ENCODE data around the gene FN3KRP. TPM values are rescaled to one million over a fixed set of nuclear protein-coding genes. Genes with fewer than 3 reads are reported as not detected.

The FN3KRP gene
- total and polyA plus RNA-seq, 2 donors (not counting 1 experiment from before 2014, with no cell fraction given), result 16.8 to 44.2 TPM

GRCh38 chr17:82687375-82687861 is 29.1 kb upstream of the FN3KRP start:
- 97% methylated on average over 8 of the region's 10 CpGs for WGBS (ENCODE audit: insufficient coverage)

DNA sequence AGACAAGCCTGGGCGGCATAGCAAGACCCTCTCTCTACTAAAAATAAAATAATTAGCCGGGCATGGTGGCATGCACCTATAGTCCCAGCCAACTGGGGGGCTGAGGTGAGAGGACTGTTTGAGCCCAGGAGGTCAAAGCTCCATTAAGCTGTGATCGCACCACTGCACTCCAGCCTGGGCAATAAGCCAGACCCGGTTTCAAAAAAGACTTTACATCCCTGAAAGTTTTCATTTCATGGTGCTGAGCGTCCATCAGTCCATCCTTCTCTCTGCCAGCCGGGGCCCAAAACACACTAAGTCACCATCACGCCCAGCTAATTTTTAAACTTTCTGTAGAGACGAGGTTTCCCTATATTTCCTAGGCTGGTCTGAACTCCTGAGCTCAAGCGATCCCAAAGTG is 28.6 kb upstream of the FN3KRP start:
- 100% methylated on average over 8 of the region's 9 CpGs for WGBS (ENCODE audit: insufficient coverage)
- intact Hi-C loops (cut with micrococcal nuclease), result no loop called here
- Histone ChIP-seq H3K36me3 (replicated peaks in 1 of 2; ENCODE audit: control extremely low read depth in 1 of 2, control insufficient read depth in 1 of 2, extremely low read depth in 1 of 2, insufficient read depth in 2 of 2, low read length in 1 of 2) (no peaks in the 10 kb centered on the region), H3K4me1 (ENCODE audit: control insufficient read depth in 2 of 2, insufficient read depth in 2 of 2, low read length in 2 of 2) (no peaks in the 10 kb centered on the region), H3K4me3 (ENCODE audit: control extremely low read depth in 1 of 5, extremely low read depth in 1 of 5, insufficient read depth in 1 of 5, low read depth in 2 of 5, low read length in 4 of 5) (no peak overlapping the region), H3K27ac (ENCODE audit: low read length in 2 of 2) (no peak overlapping the region), H3K4me2 (replicated peaks; ENCODE audit: low read depth, low read length, poor library complexity, severe bottlenecking) (no peak overlapping the region), H4K20me1 (ENCODE audit: control insufficient read depth, insufficient read depth, low read length, poor library complexity, severe bottlenecking) (no peaks in the 10 kb centered on the region), H3K27me3 (replicated peaks in 1 of 4; ENCODE audit: control extremely low read depth in 1 of 4, control insufficient read depth in 3 of 4, insufficient read depth in 4 of 4, low read length in 3 of 4) (no peaks in the 10 kb centered on the region), H3K79me2 (ENCODE audit: control insufficient read depth, insufficient read depth, low read length) (no peaks in the 10 kb centered on the region), H3K9ac (ENCODE audit: low read length) (no peak overlapping the region), H2AFZ (ENCODE audit: insufficient read depth, low read depth, low read length, poor library complexity, severe bottlenecking) (no peak overlapping the region), H3K9me3 (ENCODE audit: control extremely low read depth in 1 of 3, control insufficient read depth in 2 of 3, insufficient read depth in 1 of 3, low read length in 2 of 3) (no peaks in the 10 kb centered on the region)
- Mint-ChIP-seq H3K27ac (no peak overlapping the region), H3K4me3 (no peak overlapping the region), H3K9me3 (ENCODE audit: insufficient read depth) (no peaks in the 10 kb centered on the region), H3K27me3 (no peaks in the 10 kb centered on the region), H3K4me1 (no peaks in the 10 kb centered on the region)
- DNase-seq, result no peak
- ChIA-PET CTCF (no interaction called here), POLR2A (no interaction called here)
- TF ChIP-seq, protein P1, sequence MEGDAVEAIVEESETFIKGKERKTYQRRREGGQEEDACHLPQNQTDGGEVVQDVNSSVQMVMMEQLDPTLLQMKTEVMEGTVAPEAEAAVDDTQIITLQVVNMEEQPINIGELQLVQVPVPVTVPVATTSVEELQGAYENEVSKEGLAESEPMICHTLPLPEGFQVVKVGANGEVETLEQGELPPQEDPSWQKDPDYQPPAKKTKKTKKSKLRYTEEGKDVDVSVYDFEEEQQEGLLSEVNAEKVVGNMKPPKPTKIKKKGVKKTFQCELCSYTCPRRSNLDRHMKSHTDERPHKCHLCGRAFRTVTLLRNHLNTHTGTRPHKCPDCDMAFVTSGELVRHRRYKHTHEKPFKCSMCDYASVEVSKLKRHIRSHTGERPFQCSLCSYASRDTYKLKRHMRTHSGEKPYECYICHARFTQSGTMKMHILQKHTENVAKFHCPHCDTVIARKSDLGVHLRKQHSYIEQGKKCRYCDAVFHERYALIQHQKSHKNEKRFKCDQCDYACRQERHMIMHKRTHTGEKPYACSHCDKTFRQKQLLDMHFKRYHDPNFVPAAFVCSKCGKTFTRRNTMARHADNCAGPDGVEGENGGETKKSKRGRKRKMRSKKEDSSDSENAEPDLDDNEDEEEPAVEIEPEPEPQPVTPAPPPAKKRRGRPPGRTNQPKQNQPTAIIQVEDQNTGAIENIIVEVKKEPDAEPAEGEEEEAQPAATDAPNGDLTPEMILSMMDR (IDR thresholded peaks at IDR 0.05), result no peak
- no peak for ATAC-seq (ENCODE audit: low read depth)

More at GRCh38 chr17:82687375-82687861, 29.1 kb upstream of the FN3KRP start:
- Histone ChIP-seq H3K4me2 (replicated peaks; ENCODE audit: low read depth, low read length, poor library complexity, severe bottlenecking) (no peak overlapping the region), H2AFZ (ENCODE audit: insufficient read depth, low read depth, low read length, poor library complexity, severe bottlenecking) (no peak overlapping the region), H3K27me3 (replicated peaks in 1 of 4; ENCODE audit: control extremely low read depth in 1 of 4, control insufficient read depth in 3 of 4, insufficient read depth in 4 of 4, low read length in 3 of 4) (no peaks in the 10 kb centered on the region), H3K79me2 (ENCODE audit: control insufficient read depth, insufficient read depth, low read length) (no peaks in the 10 kb centered on the region), H3K36me3 (replicated peaks in 1 of 2; ENCODE audit: control extremely low read depth in 1 of 2, control insufficient read depth in 1 of 2, extremely low read depth in 1 of 2, insufficient read depth in 2 of 2, low read length in 1 of 2) (no peaks in the 10 kb centered on the region), H3K9ac (ENCODE audit: low read length) (no peak overlapping the region), H3K27ac (ENCODE audit: low read length in 2 of 2) (no peak overlapping the region), H3K4me1 (ENCODE audit: control insufficient read depth in 2 of 2, insufficient read depth in 2 of 2, low read length in 2 of 2) (no peaks in the 10 kb centered on the region), H4K20me1 (ENCODE audit: control insufficient read depth, insufficient read depth, low read length, poor library complexity, severe bottlenecking) (no peaks in the 10 kb centered on the region), H3K4me3 (ENCODE audit: control extremely low read depth in 1 of 5, extremely low read depth in 1 of 5, insufficient read depth in 1 of 5, low read depth in 2 of 5, low read length in 4 of 5) (no peak overlapping the region), H3K9me3 (ENCODE audit: control extremely low read depth in 1 of 3, control insufficient read depth in 2 of 3, insufficient read depth in 1 of 3, low read length in 2 of 3) (no peaks in the 10 kb centered on the region)
- Mint-ChIP-seq H3K4me3 (no peak overlapping the region), H3K27me3 (no peaks in the 10 kb centered on the region), H3K4me1 (no peaks in the 10 kb centered on the region), H3K27ac (no peak overlapping the region), H3K9me3 (ENCODE audit: insufficient read depth) (no peaks in the 10 kb centered on the region)
- DNase-seq, result no peak
- no peak for TF ChIP-seq EZH2 (IDR thresholded peaks at IDR 0.05; ENCODE audit: borderline replicate concordance, insufficient read depth, low read depth, low read length, poor library complexity, severe bottlenecking)
- TF ChIP-seq, protein P1 (IDR thresholded peaks at IDR 0.05), result no peak
- CTCF ChIA-PET, result no interaction called here
- intact Hi-C loops (cut with micrococcal nuclease), result no loop called here
- ATAC-seq (ENCODE audit: low read depth), result no peak
- POLR2A ChIA-PET, result no interaction called here
